NB4 (cell line): Measurements from ENCODE around the gene JAZF1.

Experiments
- DNase-seq: peaks from one replicate; pipeline ENCODE4 v3.0.0; 2010; ENCODE audit warnings: low read depth
- H3K4me3 ChIP-seq: one replicate; pipeline ENCODE4 v1.5.1; 2011; ENCODE audit warnings: mild to moderate bottlenecking, low read depth, low read length, moderate library complexity
- CTCF ChIP-seq: IDR thresholded peaks from one replicate; pipeline ENCODE4 v1.5.1; 2012; ENCODE audit warnings: low read depth, low read length
- MYC ChIP-seq: IDR thresholded peaks from 2 replicates; pipeline ENCODE4 v1.6.1; 2011; ENCODE audit warnings: low read depth, low read length
- POLR2A ChIP-seq: IDR thresholded peaks from 2 replicates; pipeline ENCODE4 v1.6.1; 2011; ENCODE audit warnings: mild to moderate bottlenecking; ENCODE audit not compliant: insufficient read length; ENCODE audit errors: extremely low read depth
- TF ChIP-seq, protein P1 (sequence below): IDR thresholded peaks from 2 replicates; pipeline ENCODE4 v1.6.1; 2011; ENCODE audit warnings: low read depth, low read length

JAZF1 gene

DNA sequence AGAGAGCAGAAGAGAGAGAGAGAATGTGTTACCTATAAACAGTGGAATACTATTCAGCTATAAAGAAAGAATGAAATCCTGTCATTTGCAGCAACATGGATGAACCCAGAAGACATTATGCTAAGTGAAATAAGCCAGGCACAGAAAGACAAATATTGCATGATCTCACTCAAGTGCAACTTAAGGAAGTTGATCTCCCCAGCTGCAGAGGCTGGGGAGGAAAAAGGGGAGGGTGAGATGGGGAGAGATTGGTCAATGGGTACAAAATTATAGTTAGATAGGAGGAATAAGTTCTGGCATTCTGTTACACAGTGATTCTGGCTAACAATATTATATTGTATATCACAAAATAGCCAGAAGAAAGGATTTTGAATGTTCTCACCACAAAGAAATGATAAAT, 11.2 kb upstream of the JAZF1 start:
- TF ChIP-seq POLR2A (no peak), MYC (no peak)
- TF ChIP-seq, protein P1, sequence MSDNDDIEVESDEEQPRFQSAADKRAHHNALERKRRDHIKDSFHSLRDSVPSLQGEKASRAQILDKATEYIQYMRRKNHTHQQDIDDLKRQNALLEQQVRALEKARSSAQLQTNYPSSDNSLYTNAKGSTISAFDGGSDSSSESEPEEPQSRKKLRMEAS: no peak
- H3K4me3 ChIP-seq: no peak overlapping the region
- peak; percentile 74 for DNase-seq

- TF ChIP-seq POLR2A (no peak), MYC (no peak), CTCF (no peak)
- TF ChIP-seq, protein P1: no peak
- no peak overlapping the region for H3K4me3 ChIP-seq
- no peak for DNase-seq
Observed at GRCh38 chr7:28191184-28191583, 10.6 kb upstream of the JAZF1 start.

DNA sequence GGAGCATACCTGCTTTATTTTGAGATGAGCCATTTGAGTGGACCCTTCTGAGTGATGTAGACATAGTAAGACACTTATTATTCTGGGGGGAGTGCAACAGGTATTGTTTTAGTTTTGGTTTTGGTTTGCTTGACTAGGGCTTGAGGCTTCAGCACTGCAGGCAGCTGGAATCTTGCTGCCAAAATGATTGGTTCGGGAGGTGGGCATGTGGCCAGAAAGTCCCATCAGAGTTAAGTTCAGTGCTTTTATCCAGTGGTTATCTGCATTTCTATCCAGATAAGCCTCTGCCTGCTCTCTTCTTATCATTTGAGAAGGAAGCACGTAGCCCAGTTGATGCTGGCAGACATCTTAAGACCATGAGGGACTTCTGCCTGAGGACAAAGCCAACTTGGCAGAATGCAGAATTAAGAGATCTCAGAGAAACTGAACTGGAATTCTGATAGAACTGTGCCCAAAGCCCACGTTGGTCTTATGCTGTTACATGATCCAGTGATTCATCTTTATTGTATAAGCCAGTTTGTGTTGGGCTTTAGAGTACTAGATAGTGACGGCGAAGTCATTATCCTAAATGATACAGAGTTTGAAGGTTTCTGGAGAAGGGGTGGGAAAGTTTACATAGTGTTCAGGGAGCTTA, 9.6 kb upstream of the JAZF1 start:
- H3K4me3 ChIP-seq: no peak overlapping the region
- no peak for DNase-seq
- TF ChIP-seq MYC (no peak), POLR2A (no peak), CTCF (no peak)
- TF ChIP-seq, protein P1: no peak

DNA sequence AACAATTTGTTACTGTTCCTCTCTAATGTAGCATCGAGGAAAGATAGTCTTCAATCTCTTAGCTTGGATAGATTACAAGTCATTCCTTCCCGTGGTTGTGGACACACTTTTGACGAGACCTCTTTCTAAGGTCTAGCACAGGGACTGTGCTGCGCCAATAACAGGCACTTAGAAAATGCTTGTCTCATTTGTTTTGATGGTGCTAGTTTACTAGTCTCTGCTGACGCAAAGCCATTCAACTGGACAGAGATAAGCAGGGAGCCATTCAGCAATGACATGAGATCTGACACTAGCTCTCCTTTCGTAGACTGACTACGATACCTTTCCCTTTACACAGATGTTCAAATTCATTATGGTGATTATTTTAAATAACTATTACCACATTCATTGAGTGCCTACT, 6.4 kb upstream of the JAZF1 start:
- H3K4me3 ChIP-seq: no peak overlapping the region
- no peak for TF ChIP-seq MYC
- TF ChIP-seq CTCF: no peak
- TF ChIP-seq POLR2A: no peak
- TF ChIP-seq, protein P1: no peak
- DNase-seq: no peak

GRCh38 chr7:28183627-28184026, 3.0 kb upstream of the JAZF1 start:
- TF ChIP-seq MYC (no peak), CTCF (no peak)
- TF ChIP-seq, protein P1: no peak
- no peak overlapping the region for H3K4me3 ChIP-seq
- peak; percentile 44 for DNase-seq

DNA sequence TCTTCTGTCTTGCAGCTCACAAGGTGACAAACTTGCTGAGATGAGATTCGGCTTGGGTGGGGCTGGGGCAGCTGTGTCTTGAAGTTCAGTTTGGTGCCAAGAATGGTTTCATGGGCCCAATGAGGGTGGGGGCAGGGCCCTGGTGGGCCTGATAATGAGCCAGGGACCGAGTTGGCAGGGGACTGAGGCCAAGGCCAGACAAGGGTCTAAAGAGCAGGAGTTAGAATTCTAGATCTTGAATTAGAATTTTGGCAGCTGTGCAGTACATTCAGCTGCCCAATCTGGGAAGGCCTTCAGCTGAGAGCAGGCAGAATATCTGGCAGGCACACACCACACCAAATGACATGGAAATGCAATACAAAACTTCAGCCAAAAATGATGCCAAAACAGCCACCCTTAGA, 1.5 kb upstream of the JAZF1 start:
- TF ChIP-seq CTCF (no peak), MYC (no peak), POLR2A (no peak)
- TF ChIP-seq, protein P1: no peak
- no peak overlapping the region for H3K4me3 ChIP-seq
- no peak for DNase-seq
